Central memory CD8-positive, alpha-beta T cell (primary cell): ENCODE measurements around the gene CPM.

Experiments
- ATAC-seq: fragments of 150-1000 bp; cut with Tn5 transposase; replicated peaks from 2 replicates; pipeline ENCODE4 v1.10.0; 2022; ENCODE audit warnings: mild to moderate bottlenecking, moderate FRiP score, moderate number of reproducible peaks; ENCODE audit not compliant: poor library complexity, severe bottlenecking; ENCODE audit errors: extremely low read depth
- DNase-seq, 2 donors: peaks; one replicate each; pipeline ENCODE4 v3.0.0; 2021; ENCODE audit warnings: low spot score in 2 of 2
- H3K27ac Mint-ChIP-seq: one replicate; pipeline ENCODE4 v1.8.0; 2022; ENCODE audit warnings: low read depth, mild to moderate bottlenecking, moderate library complexity, mixed read lengths
- H3K27me3 Mint-ChIP-seq: one replicate; pipeline ENCODE4 v1.8.0; 2022; ENCODE audit warnings: mixed read lengths
- H3K36me3 Mint-ChIP-seq: one replicate; pipeline ENCODE4 v1.8.0; 2022; ENCODE audit warnings: mild to moderate bottlenecking, moderate library complexity, mixed read lengths; ENCODE audit not compliant: insufficient read depth
- H3K4me1 Mint-ChIP-seq: one replicate; pipeline ENCODE4 v1.8.0; 2022; ENCODE audit warnings: mixed read lengths
- H3K4me3 Mint-ChIP-seq: one replicate; pipeline ENCODE4 v1.8.0; 2022; ENCODE audit warnings: mild to moderate bottlenecking, moderate library complexity, mixed read lengths
- H3K9me3 Mint-ChIP-seq: one replicate; pipeline ENCODE4 v1.8.0; 2022; ENCODE audit warnings: mixed read lengths

The CPM gene

GRCh38 chr12:68835333-68835908 lies 97.5 kb downstream of the CPM start:
- no peaks in the 10 kb centered on the region for H3K9me3 Mint-ChIP-seq
- H3K27me3 Mint-ChIP-seq: no peaks in the 10 kb centered on the region
- no peak overlapping the region for H3K4me3 Mint-ChIP-seq
- H3K4me1 Mint-ChIP-seq: peaks cover 14% of the 10 kb centered on the region
- ATAC-seq (no peak), DNase-seq (no peak)
- peak overlapping the region; percentile 91 for H3K27ac Mint-ChIP-seq
- H3K36me3 Mint-ChIP-seq: peaks cover 62% of the 10 kb centered on the region

DNA sequence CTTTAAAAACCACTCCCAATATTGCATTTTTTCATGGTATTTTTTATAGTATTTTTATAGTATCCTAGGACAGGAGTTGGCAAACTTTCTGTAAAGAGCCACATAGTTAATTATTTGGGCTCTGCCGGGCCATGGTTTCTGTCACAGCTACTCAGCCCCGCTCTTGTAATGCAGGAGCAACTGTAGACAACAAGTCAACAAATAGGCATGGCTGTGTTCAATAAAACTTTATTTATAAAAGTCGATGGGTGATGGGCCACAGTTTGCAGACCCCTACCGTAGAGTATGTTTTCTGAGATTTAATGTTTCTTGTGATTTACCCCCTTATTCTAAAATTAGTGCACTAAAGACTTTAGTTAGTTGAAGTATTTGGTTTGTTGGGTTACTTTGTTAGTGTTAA lies 99.5 kb downstream of the CPM start:
- Mint-ChIP-seq H3K27ac (no peak overlapping the region), H3K27me3 (no peaks in the 10 kb centered on the region), H3K36me3 (peaks cover 61% of the 10 kb centered on the region), H3K4me3 (no peak overlapping the region), H3K4me1 (peaks cover 20% of the 10 kb centered on the region), H3K9me3 (no peaks in the 10 kb centered on the region)
- ATAC-seq: no peak
- no peak for DNase-seq

- Mint-ChIP-seq H3K27ac (no peak overlapping the region), H3K4me3 (no peak overlapping the region), H3K36me3 (peaks cover 59% of the 10 kb centered on the region), H3K27me3 (no peaks in the 10 kb centered on the region), H3K9me3 (no peaks in the 10 kb centered on the region), H3K4me1 (peaks cover 20% of the 10 kb centered on the region)
- ATAC-seq: no peak
- DNase-seq: no peak
These were observed 100.5 kb downstream of the CPM start for GRCh38 chr12:68832504-68832867.

DNA sequence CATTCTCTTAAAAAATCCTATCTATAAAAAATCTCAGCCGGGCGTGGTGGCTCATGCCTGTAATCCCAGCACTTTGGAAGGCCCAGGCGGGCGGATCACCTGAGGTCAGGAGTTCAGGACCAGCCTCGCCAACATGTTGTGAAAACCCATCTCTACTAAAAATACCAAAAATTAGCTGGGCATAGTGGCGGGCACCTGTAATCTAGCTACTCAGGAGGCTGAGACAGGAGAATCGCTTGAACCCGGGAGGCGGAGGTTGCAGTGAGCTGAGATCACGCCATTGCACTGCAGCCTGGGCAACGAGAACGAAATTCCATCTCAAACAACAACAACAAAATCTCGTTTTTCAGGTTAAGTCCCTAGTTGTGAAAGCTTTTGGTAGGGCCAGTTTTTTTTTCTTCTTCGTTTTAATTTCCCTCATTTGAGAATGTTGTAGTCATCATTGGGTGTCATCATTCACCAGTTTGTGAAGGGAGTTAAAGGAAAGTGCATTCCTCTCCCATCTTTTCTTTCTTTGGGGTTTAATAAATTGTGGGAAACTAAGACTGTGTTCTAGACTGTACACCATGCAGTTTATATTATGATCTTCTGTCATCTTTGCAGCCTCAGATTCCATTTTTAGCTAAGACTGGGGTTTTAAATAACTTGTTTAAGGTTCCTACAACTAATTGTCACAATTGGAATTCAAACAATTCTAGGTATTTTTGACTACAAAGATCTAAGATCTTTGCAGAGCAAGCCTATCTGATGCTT lies 101.0 kb downstream of the CPM start:
- no peak for ATAC-seq

GRCh38 chr12:68831272-68831671 lies 101.7 kb downstream of the CPM start:
- ATAC-seq: no peak
- no peak for DNase-seq
- Mint-ChIP-seq H3K9me3 (no peaks in the 10 kb centered on the region), H3K27ac (peak overlapping the region; percentile 47), H3K36me3 (peaks cover 61% of the 10 kb centered on the region), H3K27me3 (no peaks in the 10 kb centered on the region), H3K4me1 (peaks cover 20% of the 10 kb centered on the region), H3K4me3 (no peak overlapping the region)

More for the DNA sequence above, 101.0 kb downstream of the CPM start:
- Mint-ChIP-seq H3K27me3 (no peaks in the 10 kb centered on the region), H3K36me3 (peaks cover 59% of the 10 kb centered on the region), H3K27ac (no peak overlapping the region), H3K4me3 (no peak overlapping the region), H3K4me1 (peaks cover 20% of the 10 kb centered on the region), H3K9me3 (no peaks in the 10 kb centered on the region)
- DNase-seq: no peak

GRCh38 chr12:68828672-68829068 lies 104.3 kb downstream of the CPM start:
- peaks cover 72% of the 10 kb centered on the region for H3K36me3 Mint-ChIP-seq
- no peak overlapping the region for H3K4me3 Mint-ChIP-seq
- DNase-seq (no peak), ATAC-seq (no peak)
- H3K27ac Mint-ChIP-seq: no peak overlapping the region
- H3K27me3 Mint-ChIP-seq: no peaks in the 10 kb centered on the region
- H3K9me3 Mint-ChIP-seq: no peaks in the 10 kb centered on the region
- H3K4me1 Mint-ChIP-seq: peaks cover 14% of the 10 kb centered on the region

- DNase-seq: no peak
- H3K36me3 Mint-ChIP-seq: peaks cover 74% of the 10 kb centered on the region
- no peaks in the 10 kb centered on the region for H3K27me3 Mint-ChIP-seq
- H3K9me3 Mint-ChIP-seq: no peaks in the 10 kb centered on the region
- ATAC-seq: no peak
- H3K4me3 Mint-ChIP-seq: no peak overlapping the region
- peaks cover 19% of the 10 kb centered on the region for H3K4me1 Mint-ChIP-seq
- H3K27ac Mint-ChIP-seq: no peak overlapping the region
These were observed 104.9 kb downstream of the CPM start for GRCh38 chr12:68827895-68828671.

DNA sequence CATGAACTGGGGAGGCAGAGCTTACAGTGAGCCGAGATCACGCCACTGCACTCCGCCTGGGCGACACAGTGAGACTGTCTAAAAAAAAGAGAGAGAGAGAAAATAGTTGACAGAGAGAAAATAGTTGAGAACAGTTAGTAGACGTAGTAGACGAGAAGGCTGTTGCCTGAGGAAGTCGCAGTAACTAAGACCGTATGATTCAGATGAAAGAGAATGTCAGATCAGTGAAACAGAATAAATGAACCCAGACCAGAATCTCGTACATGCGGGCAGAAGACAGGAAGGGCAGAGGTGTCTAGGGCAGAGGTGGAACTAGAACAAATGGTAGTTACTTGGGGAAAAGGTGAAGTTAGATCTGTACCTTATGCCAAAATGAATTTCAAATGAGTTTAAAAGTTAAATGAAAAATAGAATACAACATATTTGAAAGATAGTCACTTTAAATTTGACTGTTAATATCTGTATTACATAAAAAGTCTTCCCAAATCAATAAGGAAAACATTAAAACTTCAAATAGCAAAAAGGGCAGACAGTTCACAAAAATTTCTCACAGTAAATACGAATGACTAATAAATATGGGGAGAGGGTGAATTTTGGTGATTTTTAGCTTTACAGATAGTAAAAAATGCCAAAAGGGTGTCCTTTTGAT lies 107.3 kb downstream of the CPM start:
- H3K4me1 Mint-ChIP-seq: peaks cover 19% of the 10 kb centered on the region
- no peaks in the 10 kb centered on the region for H3K9me3 Mint-ChIP-seq
- H3K27ac Mint-ChIP-seq: no peak overlapping the region
- H3K36me3 Mint-ChIP-seq: peaks cover 76% of the 10 kb centered on the region
- no peak overlapping the region for H3K4me3 Mint-ChIP-seq
- H3K27me3 Mint-ChIP-seq: no peaks in the 10 kb centered on the region
- DNase-seq: no peak
- ATAC-seq: no peak

- DNase-seq (no peak), ATAC-seq (no peak)
- Mint-ChIP-seq H3K4me1 (peaks cover 12% of the 10 kb centered on the region), H3K4me3 (no peak overlapping the region), H3K36me3 (peaks cover 79% of the 10 kb centered on the region), H3K27me3 (no peaks in the 10 kb centered on the region), H3K27ac (no peak overlapping the region), H3K9me3 (no peaks in the 10 kb centered on the region)
These were observed 108.2 kb downstream of the CPM start for GRCh38 chr12:68824597-68825250.

- H3K9me3 Mint-ChIP-seq: no peaks in the 10 kb centered on the region
- DNase-seq (no peak), ATAC-seq (no peak)
- no peak overlapping the region for H3K27ac Mint-ChIP-seq
- H3K36me3 Mint-ChIP-seq: peaks cover 81% of the 10 kb centered on the region
- H3K4me3 Mint-ChIP-seq: no peak overlapping the region
- no peaks in the 10 kb centered on the region for H3K27me3 Mint-ChIP-seq
- H3K4me1 Mint-ChIP-seq: peaks cover 12% of the 10 kb centered on the region
These were observed 108.8 kb downstream of the CPM start for GRCh38 chr12:68824131-68824530.

GRCh38 chr12:68823696-68824095 lies 109.3 kb downstream of the CPM start:
- peaks cover 84% of the 10 kb centered on the region for H3K36me3 Mint-ChIP-seq
- peak overlapping the region; percentile 16 for H3K27ac Mint-ChIP-seq
- H3K27me3 Mint-ChIP-seq: no peaks in the 10 kb centered on the region

More at GRCh38 chr12:68823696-68824095, 109.3 kb downstream of the CPM start:
- no peak overlapping the region for H3K4me3 Mint-ChIP-seq
- DNase-seq: no peak
- H3K4me1 Mint-ChIP-seq: peaks cover 12% of the 10 kb centered on the region
- no peaks in the 10 kb centered on the region for H3K9me3 Mint-ChIP-seq
- ATAC-seq: no peak
